HepG2 (cell line): ENCODE data around the gene TFEB. TPM values are rescaled to one million over a fixed set of nuclear protein-coding genes. Genes with fewer than 3 reads are reported as not detected.

Source experiments
- ATAC-seq: fragments of 200-7000 bp; cut with Tn5 transposase; 3 replicates; pipeline ENCODE4 v1.9.1; 2020; ENCODE audit warnings: mild to moderate bottlenecking, moderate library complexity
- BruUV-seq: library from RNA; stranded (reverse); fragments of 400-500 nt; replicated peaks from 2 replicates; lab custom pipeline; 2021; lab: Mats Ljungman, UMichigan
- CTCF ChIA-PET: fragments of 300-600 bp; formaldehyde crosslinking; extraction: SDS; loops from one replicate; lab custom pipeline; 2021; ENCODE audit warnings: low total read pairs, inconsistent platforms, low intra/inter-chr PET ratio; lab: Yijun Ruan, JAX
- POLR2A ChIA-PET: fragments of 350-600 bp; sonication (Branson Sonifier 250); formaldehyde crosslinking; loops from one replicate; lab custom pipeline; 2020; ENCODE audit warnings: antibody characterized with exemption, inconsistent platforms; lab: Yijun Ruan, JAX
- DNase-seq: peaks from one replicate; pipeline ENCODE4 v3.0.0-alpha.2; 2015; ENCODE audit warnings: low spot score
- FAIRE-seq: peaks from 3 replicates; lab custom pipeline; 2011; peaks lifted over from hg19 to GRCh38; lab: Jason Lieb, UNC
- H2AFZ ChIP-seq: one replicate; pipeline ENCODE4 v1.6.1; 2011; ENCODE audit warnings: low read length, inconsistent platforms
- H3K27ac ChIP-seq: fragments of 300-600 bp; 3 replicates; pipeline ENCODE4 v1.8.0; 2011; ENCODE audit warnings: mixed run types, mild to moderate bottlenecking, mixed read lengths, low read length, inconsistent platforms; ENCODE audit not compliant: insufficient read depth; ENCODE audit errors: extremely low read length
- H3K27me3 ChIP-seq, 2 experiments: fragments of 200-600 bp in 1 of 2; 2 replicates in 1 of 2; 3 replicates in 1 of 2; pipeline versions ENCODE4 v1.6.0 to v1.8.0; 2011; ENCODE audit warnings: low read length in 2 of 2, mild to moderate bottlenecking in 2 of 2, moderate library complexity in 2 of 2, inconsistent platforms in 1 of 2; ENCODE audit not compliant: insufficient read depth in 2 of 2, control insufficient read depth in 1 of 2
- H3K36me3 ChIP-seq, 2 experiments: fragments of 200-600 bp in 1 of 2; replicated peaks in 1 of 2; 2 replicates in 1 of 2; 3 replicates in 1 of 2; pipeline versions ENCODE4 v1.5.1 to v1.8.0; 2011; ENCODE audit warnings: low read length in 2 of 2, inconsistent platforms in 1 of 2; ENCODE audit not compliant: insufficient read depth in 2 of 2, control insufficient read depth in 1 of 2
- H3K4me1 ChIP-seq: 2 replicates; pipeline ENCODE4 v1.5.1; 2012; ENCODE audit warnings: low read length, inconsistent platforms; ENCODE audit not compliant: insufficient read depth
- H3K4me2 ChIP-seq: 2 replicates; pipeline ENCODE4 v1.6.0; 2011; ENCODE audit warnings: low read depth, low read length, inconsistent platforms
- H3K4me3 ChIP-seq, 3 experiments: fragments of 200-600 bp in 1 of 3; sonication (generic), shearing (Covaris generic) in 1 of 3; replicated peaks in 1 of 3; 2 replicates each; pipeline ENCODE4 v1.5.1; 2011 to 2016; ENCODE audit warnings: low read length in 3 of 3, inconsistent platforms in 2 of 3, low read depth in 2 of 3, mild to moderate bottlenecking in 2 of 3, control low read depth in 1 of 3, mixed read lengths in 1 of 3; ENCODE audit not compliant: insufficient read depth in 1 of 3
- H3K79me2 ChIP-seq: one replicate; pipeline ENCODE4 v1.6.1; 2011; ENCODE audit warnings: low read length, inconsistent platforms; ENCODE audit not compliant: insufficient read depth
- H3K9ac ChIP-seq: 2 replicates; pipeline ENCODE4 v1.6.0; 2011; ENCODE audit warnings: mild to moderate bottlenecking, low read depth, low read length, inconsistent platforms; ENCODE audit not compliant: insufficient read depth
- H3K9me3 ChIP-seq: 2 replicates; pipeline ENCODE4 v1.5.1; 2012; ENCODE audit warnings: mild to moderate bottlenecking, low read length
- H4K20me1 ChIP-seq: 2 replicates; pipeline ENCODE4 v1.6.0; 2011; ENCODE audit warnings: inconsistent platforms, mild to moderate bottlenecking, low read length, moderate library complexity; ENCODE audit not compliant: insufficient read depth
- FOXA3 ChIP-seq: IDR thresholded peaks from 2 replicates; pipeline ENCODE4 v1.6.1; 2016; ENCODE audit warnings: missing genetic modification reagents, missing compliant biosample characterization
- NFRKB ChIP-seq: fragments of 450-650 bp; IDR thresholded peaks from 2 replicates; pipeline ENCODE4 v1.6.1; 2017
- RFXAP ChIP-seq: sonication (generic); formaldehyde crosslinking; IDR thresholded peaks from 2 replicates; pipeline ENCODE4 v1.4.0; 2020; ENCODE audit warnings: missing genetic modification reagents, borderline replicate concordance
- ZBTB39 ChIP-seq: sonication (generic); formaldehyde crosslinking; IDR thresholded peaks from 2 replicates; pipeline ENCODE4 v1.5.0; 2020; ENCODE audit warnings: missing genetic modification reagents
- ZNF768 ChIP-seq: sonication (generic); formaldehyde crosslinking; IDR thresholded peaks from 2 replicates; pipeline ENCODE4 v1.4.0; 2020; ENCODE audit warnings: missing genetic modification reagents
- ZNF891 ChIP-seq: sonication (generic); formaldehyde crosslinking; IDR thresholded peaks from 2 replicates; pipeline ENCODE4 v1.5.0; 2020; ENCODE audit warnings: mild to moderate bottlenecking, missing genetic modification reagents
- ZXDC ChIP-seq: sonication (generic); formaldehyde crosslinking; IDR thresholded peaks from 2 replicates; pipeline ENCODE4 v1.5.0; 2020; ENCODE audit warnings: mild to moderate bottlenecking, missing genetic modification reagents
- WGBS: methylation state at CpG from one replicate; pipeline ENCODE4 v1.1.6; 2017; ENCODE audit warnings: low lambda C conversion rate; 5-methylcytosine and 5-hydroxymethylcytosine counted together
- in situ Hi-C: cut with HindIII; loops from 2 replicates; pipeline ENCODE4 v1.10.0; 2017; ENCODE audit warnings: low pct_unique_long_range_greater_than_20kb; ENCODE audit not compliant: extremely low pct_ligation_motif_present
- intact Hi-C: fragments of 100-400 bp; cut with micrococcal nuclease; formaldehyde crosslinking; loops from one replicate; pipeline ENCODE4 v1.10.0; 2022; ENCODE audit not compliant: unreplicated experiment
- polyA plus RNA-seq, 8 experiments: library from polyadenylated mRNA; depleted of rRNA in 3 of 8; stranded (reverse) in 7 of 8; unstranded in 1 of 8; fragments of >200 nt; fragmentation: Illumina TruSeq in 4 of 8; extraction: Trizol in 4 of 8; gene quantifications; 2 replicates each; pipeline versions ENCODE4 v1.2.1 to v1.2.3, GENCODE V29; 2011 to 2016; ENCODE audit warnings: low read depth in 4 of 8, missing spikeins in 1 of 8, mixed read lengths in 1 of 8; ENCODE audit not compliant: insufficient read depth in 1 of 8
- total RNA-seq, 5 experiments: library from RNA; depleted of rRNA; stranded (reverse); fragments of >200 nt; fragmentation: Illumina TruSeq; extraction: Trizol; gene quantifications; 2 replicates each; pipeline ENCODE4 v1.2.3, GENCODE V29; 2016; ENCODE audit warnings: low read depth in 1 of 5

Gene TFEB
- total and polyA plus RNA-seq, 2 of the 13 experiments (the other 11 are each of a cell fraction or from before 2014, with no cell fraction given) = 13.3 to 18.7 TPM

- Histone ChIP-seq H3K36me3 (peaks cover 0 to 5% of the 10 kb centered on the region in 2 experiments; a peak in 2 of 5 replicates), H3K27ac (no peak overlapping the region), H3K79me2 (no peaks in the 10 kb centered on the region), H3K27me3 (no peaks in the 10 kb centered on the region), H3K9me3 (no peaks in the 10 kb centered on the region), H2AFZ (no peak overlapping the region), H4K20me1 (no peaks in the 10 kb centered on the region), H3K4me2 (no peak overlapping the region), H3K4me3 (no peak overlapping the region), H3K9ac (no peak overlapping the region), H3K4me1 (no peaks in the 10 kb centered on the region)
- no peak for ATAC-seq
- in situ Hi-C loops = no loop called here
- WGBS = 89% methylated on average over 15 of the region's 15 CpGs
- ChIA-PET POLR2A (no interaction called here), CTCF (interaction anchor here (1.2 kb wide), 1 partner anchor 329 kb away, joined by 3 read pairs; no protein-coding TSS in a partner anchor)
- no peak for FAIRE-seq
- BruUV-seq = no TSS peak
- intact Hi-C loops = no loop called here
- DNase-seq = no peak
- TF ChIP-seq RFXAP (CRISPR knock-in tag) (no peak), ZNF768 (CRISPR knock-in tag) (peak; percentile 70; the same call in 1 of the 2 replicates)
These were observed 37.3 kb downstream of the TFEB start for GRCh38 chr6:41697861-41698781.

- CTCF ChIA-PET = interaction anchor here (1.2 kb wide), 1 partner anchor 328 kb away, joined by 3 read pairs; no protein-coding TSS in a partner anchor
- H3K27me3 ChIP-seq = no peaks in the 10 kb centered on the region
- H3K9ac ChIP-seq = no peak overlapping the region
- DNase-seq = no peak
- no peak overlapping the region for H3K4me2 ChIP-seq
- POLR2A ChIA-PET = no interaction called here
- H3K9me3 ChIP-seq = no peaks in the 10 kb centered on the region
- no peaks in the 10 kb centered on the region for H4K20me1 ChIP-seq
- no peak for ATAC-seq
- in situ Hi-C loops (no loop called here), intact Hi-C loops (no loop called here)
- 94% methylated on average over 6 of the region's 6 CpGs for WGBS
- H2AFZ ChIP-seq = no peak overlapping the region
- no peak for FAIRE-seq
- peaks cover 8% of the 10 kb centered on the region; the same call in 1 of the 2 replicates for H3K4me1 ChIP-seq
- no peaks in the 10 kb centered on the region for H3K79me2 ChIP-seq
- BruUV-seq = no TSS peak
- TF ChIP-seq NFRKB (no peak), FOXA3 (CRISPR knock-in tag) (no peak), ZBTB39 (CRISPR knock-in tag) (no peak), ZNF891 (CRISPR knock-in tag) (no peak), ZXDC (CRISPR knock-in tag) (no peak)
- H3K27ac ChIP-seq = no peak overlapping the region
- H3K4me3 ChIP-seq = no peak overlapping the region
- H3K36me3 ChIP-seq = peaks cover 0 to 4% of the 10 kb centered on the region in 2 experiments; a peak in 2 of 5 replicates
These were observed 38.6 kb downstream of the TFEB start for GRCh38 chr6:41696788-41697187.
